ENCODE results near the gene KIF1B. TPM values are rescaled to one million over a fixed set of nuclear protein-coding genes. Genes with fewer than 3 reads are reported as not detected.

KIF1B gene
- total RNA-seq, 1 experiment from 2014 or later: 57.7 TPM

GRCh38 chr1:10302416-10302815, 92.0 kb downstream of the KIF1B start:
- no peak overlapping the region for H3K9ac ChIP-seq (ENCODE audit: extremely low read depth, insufficient read length, low read length)

More at GRCh38 chr1:10302416-10302815, 92.0 kb downstream of the KIF1B start:
- Histone ChIP-seq H3K14ac (ENCODE audit: insufficient read depth, low read length) (no peak overlapping the region), H3K79me1 (ENCODE audit: insufficient read depth, low read depth, low read length, poor library complexity, severe bottlenecking) (peaks cover 5% of the 10 kb centered on the region), H3K23me2 (ENCODE audit: insufficient read length, low read depth, low read length, poor library complexity, severe bottlenecking) (no peaks in the 10 kb centered on the region), H4K8ac (replicated peaks; ENCODE audit: insufficient read length, low read depth, low read length) (no peak overlapping the region), H3K56ac (ENCODE audit: insufficient read length, low read depth, low read length) (no peak overlapping the region), H4K91ac (ENCODE audit: insufficient read length, low read depth, low read length) (no peak overlapping the region), H2AFZ (ENCODE audit: low read length) (no peak overlapping the region), H3K23ac (ENCODE audit: insufficient read length, low read depth, low read length) (no peak overlapping the region), H3K4me2 (ENCODE audit: insufficient read depth, insufficient read length, low read length) (no peak overlapping the region), H3K79me2 (ENCODE audit: insufficient read depth, low read length) (no peaks in the 10 kb centered on the region), H3K4ac (ENCODE audit: low read depth, low read length) (no peak overlapping the region), H2BK12ac (ENCODE audit: insufficient read length, low read depth, low read length) (no peak overlapping the region), H4K20me1 (ENCODE audit: control insufficient read depth, insufficient read depth, insufficient read length) (no peaks in the 10 kb centered on the region), H3K27me3 (ENCODE audit: insufficient read depth, low read length) (no peaks in the 10 kb centered on the region), H2BK120ac (ENCODE audit: low read depth, low read length, poor library complexity, severe bottlenecking) (no peak overlapping the region), H4K5ac (ENCODE audit: insufficient read length, low read depth, low read length) (no peak overlapping the region), H2BK20ac (ENCODE audit: low read depth, low read length, poor library complexity, severe bottlenecking) (no peak overlapping the region), H3K4me1 (ENCODE audit: insufficient read depth, low read length) (no peaks in the 10 kb centered on the region), H3K18ac (ENCODE audit: insufficient read length, low read depth, low read length) (no peak overlapping the region), H3T11ph (ENCODE audit: low read length) (no peak overlapping the region), H3K27ac (ENCODE audit: insufficient read length, low read depth, low read length) (no peak overlapping the region), H2BK15ac (ENCODE audit: low read depth, low read length) (no peak overlapping the region), H3K9me3 (ENCODE audit: control insufficient read depth, low read depth, low read length) (no peaks in the 10 kb centered on the region), H2BK5ac (ENCODE audit: insufficient read length, low read length) (no peak overlapping the region), H2AK5ac (ENCODE audit: insufficient read length, low read length) (no peak overlapping the region)
- no peaks in the 10 kb centered on the region for H3K27me3 Mint-ChIP-seq (ENCODE audit: low read depth)
- H3K4me3 Mint-ChIP-seq: no peak overlapping the region
- TF ChIP-seq CTCF (conservative IDR thresholded peaks at IDR 0.05): no peak
- H3K27ac Mint-ChIP-seq: peak overlapping the region in 2 of 3 experiments; percentile 13 to 59; a peak in 3 of 7 replicates
- peaks cover 7 to 51% (median 38%) of the 10 kb centered on the region in 3 experiments; a peak in 6 of 7 replicates for H3K36me3 Mint-ChIP-seq (ENCODE audit: insufficient read depth in 1 of 3, low read depth in 3 of 3)
- no CpG with 5 or more reads among the region's 6 CpGs for WGBS (ENCODE audit: extremely low coverage, insufficient read length, low lambda C conversion rate)
- H3K4me1 Mint-ChIP-seq: peaks cover 17% of the 10 kb centered on the region in 2 experiments
- H3K9me3 Mint-ChIP-seq: no peaks in the 10 kb centered on the region
- DNase-seq: no peak
